ENCODE results near the gene RAB33B. TPM values are rescaled to one million over a fixed set of nuclear protein-coding genes. Genes with fewer than 3 reads are reported as not detected.

The RAB33B gene
- polyA plus RNA-seq, 1 donor (not counting 4 experiments of a cell fraction or from before 2014, with no cell fraction given) = 4.4 TPM

- no peak overlapping the region for H3K4me2 ChIP-seq (ENCODE audit: control insufficient read depth, extremely low read depth, insufficient read depth, low read depth, low read length)
- no peaks in the 10 kb centered on the region for H3K9me3 ChIP-seq (ENCODE audit: control insufficient read depth, low read depth, low read length)
- H3K9me1 ChIP-seq (ENCODE audit: control insufficient read depth, extremely low read depth, insufficient read depth, low read length) = no peaks in the 10 kb centered on the region
- TF ChIP-seq EZH2 (IDR thresholded peaks at IDR 0.05; ENCODE audit: low read length) (no peak), CTCF (optimal IDR thresholded peaks at IDR 0.05 in 1 of 3, IDR thresholded peaks at IDR 0.05 in 1 of 3, conservative IDR thresholded peaks at IDR 0.05 in 1 of 3; ENCODE audit: extremely low read depth in 1 of 3, insufficient read depth in 2 of 3, low read length in 3 of 3) (no peak)
- no peak for DNase-seq (ENCODE audit: low read depth, low spot score)
- dilution Hi-C loops (cut with MboI; ENCODE audit: extremely low pct_ligation_motif_present, low sequenced_read_pairs) = no loop called here
- H3K9ac ChIP-seq (ENCODE audit: control insufficient read depth, extremely low read depth, insufficient read depth, low read length) = no peak overlapping the region
- H4K20me1 ChIP-seq (ENCODE audit: control insufficient read depth, extremely low read depth, insufficient read depth, low read length) = no peaks in the 10 kb centered on the region
- no peaks in the 10 kb centered on the region for H3K4me1 ChIP-seq (ENCODE audit: control insufficient read depth, extremely low read depth, insufficient read depth, low read length)
- H3K27me3 ChIP-seq (ENCODE audit: control insufficient read depth, extremely low read depth, insufficient read depth, low read length) = no peaks in the 10 kb centered on the region
- H3K79me2 ChIP-seq (ENCODE audit: control insufficient read depth, insufficient read depth, low read length) = peaks cover 14% of the 10 kb centered on the region
- no peak overlapping the region for H2AFZ ChIP-seq (ENCODE audit: control insufficient read depth, low read length)
- H3K36me3 ChIP-seq (ENCODE audit: control insufficient read depth in 2 of 2, extremely low read depth in 1 of 2, insufficient read depth in 2 of 2, low read length in 2 of 2) = peaks cover 2 to 5% of the 10 kb centered on the region in 2 experiments
- no peak overlapping the region for H3K27ac ChIP-seq (ENCODE audit: control insufficient read depth, insufficient read depth, low read length)
- no peak overlapping the region for H3K4me3 ChIP-seq (ENCODE audit: control insufficient read depth in 2 of 3, extremely low read depth in 1 of 3, insufficient read depth in 2 of 3, low read depth in 1 of 3, low read length in 3 of 3)
- no peak for FAIRE-seq
Observed at GRCh38 chr4:139469869-139470268, 15.9 kb downstream of the RAB33B start.

GRCh38 chr4:139470295-139470694 lies 16.4 kb downstream of the RAB33B start:
- DNase-seq (ENCODE audit: low read depth, low spot score) (no peak), FAIRE-seq (no peak)
- peaks cover 2 to 5% of the 10 kb centered on the region in 2 experiments for H3K36me3 ChIP-seq (ENCODE audit: control insufficient read depth in 2 of 2, extremely low read depth in 1 of 2, insufficient read depth in 2 of 2, low read length in 2 of 2)
- H3K79me2 ChIP-seq (ENCODE audit: control insufficient read depth, insufficient read depth, low read length) = peaks cover 14% of the 10 kb centered on the region
- no peak overlapping the region for H2AFZ ChIP-seq (ENCODE audit: control insufficient read depth, low read length)
- H3K4me3 ChIP-seq (ENCODE audit: control insufficient read depth in 2 of 3, extremely low read depth in 1 of 3, insufficient read depth in 2 of 3, low read depth in 1 of 3, low read length in 3 of 3) = no peak overlapping the region
- no peaks in the 10 kb centered on the region for H3K9me3 ChIP-seq (ENCODE audit: control insufficient read depth, low read depth, low read length)
- H3K27me3 ChIP-seq (ENCODE audit: control insufficient read depth, extremely low read depth, insufficient read depth, low read length) = no peaks in the 10 kb centered on the region
- H4K20me1 ChIP-seq (ENCODE audit: control insufficient read depth, extremely low read depth, insufficient read depth, low read length) = no peaks in the 10 kb centered on the region
- no peak for TF ChIP-seq CTCF (optimal IDR thresholded peaks at IDR 0.05 in 1 of 3, IDR thresholded peaks at IDR 0.05 in 1 of 3, conservative IDR thresholded peaks at IDR 0.05 in 1 of 3; ENCODE audit: extremely low read depth in 1 of 3, insufficient read depth in 2 of 3, low read length in 3 of 3)
- TF ChIP-seq EZH2 (IDR thresholded peaks at IDR 0.05; ENCODE audit: low read length) = no peak
- dilution Hi-C loops (cut with MboI; ENCODE audit: extremely low pct_ligation_motif_present, low sequenced_read_pairs) = no loop called here
- H3K4me2 ChIP-seq (ENCODE audit: control insufficient read depth, extremely low read depth, insufficient read depth, low read depth, low read length) = no peak overlapping the region
- H3K9ac ChIP-seq (ENCODE audit: control insufficient read depth, extremely low read depth, insufficient read depth, low read length) = no peak overlapping the region
- no peaks in the 10 kb centered on the region for H3K9me1 ChIP-seq (ENCODE audit: control insufficient read depth, extremely low read depth, insufficient read depth, low read length)
- no peak overlapping the region for H3K27ac ChIP-seq (ENCODE audit: control insufficient read depth, insufficient read depth, low read length)
- no peaks in the 10 kb centered on the region for H3K4me1 ChIP-seq (ENCODE audit: control insufficient read depth, extremely low read depth, insufficient read depth, low read length)

Data from keratinocyte (primary cell).